ENCODE results near the gene CARD10.
A peak's percentile ranks its signal among the peaks of the same experiment; 100 is the strongest.
"Not testable (repeated sequence)": the region's sequence is repeated elsewhere in the genome, so short reads cannot be mapped to it uniquely, and the experiment has no call there.

The CARD10 gene

GRCh38 chr22:37552524-37553163 lies 33.4 kb upstream of the CARD10 start:
- no peak for DNase-seq

- no peak for DNase-seq
Observed at GRCh38 chr22:37551981-37552380, 32.8 kb upstream of the CARD10 start.

GRCh38 chr22:37550921-37551320 lies 31.7 kb upstream of the CARD10 start:
- not testable (repeated sequence) for DNase-seq

GRCh38 chr22:37549704-37550059 lies 30.5 kb upstream of the CARD10 start:
- DNase-seq = no peak

GRCh38 chr22:37547251-37547741 lies 28.1 kb upstream of the CARD10 start:
- no peak for DNase-seq

- no peak for DNase-seq
Observed at GRCh38 chr22:37546437-37547250, 27.4 kb upstream of the CARD10 start.

- DNase-seq = no peak
Observed at GRCh38 chr22:37545703-37546436, 26.7 kb upstream of the CARD10 start.

- peak; percentile 4 for DNase-seq
Observed at GRCh38 chr22:37544955-37545702, 25.9 kb upstream of the CARD10 start.

- no peak for DNase-seq
Observed at GRCh38 chr22:37542959-37543358, 23.7 kb upstream of the CARD10 start.

GRCh38 chr22:37542416-37542815 lies 23.2 kb upstream of the CARD10 start:
- DNase-seq = not testable (repeated sequence)

- not testable (repeated sequence) for DNase-seq
Observed at GRCh38 chr22:37539790-37540189, 20.6 kb upstream of the CARD10 start.

- DNase-seq = peak; percentile 53
Observed at GRCh38 chr22:37538590-37539357, 19.6 kb upstream of the CARD10 start.

- no peak for DNase-seq
Observed at GRCh38 chr22:37535159-37535558, 15.9 kb upstream of the CARD10 start.

GRCh38 chr22:37534445-37534844 lies 15.2 kb upstream of the CARD10 start:
- DNase-seq = no peak

GRCh38 chr22:37533995-37534394 lies 14.8 kb upstream of the CARD10 start:
- peak; percentile 37 for DNase-seq

GRCh38 chr22:37529652-37530345 lies 10.6 kb upstream of the CARD10 start:
- DNase-seq = peak; percentile 50

GRCh38 chr22:37527952-37528351 lies 8.7 kb upstream of the CARD10 start:
- DNase-seq = not testable (repeated sequence)

GRCh38 chr22:37527081-37527752 lies 8.0 kb upstream of the CARD10 start:
- DNase-seq = not testable (repeated sequence)

- DNase-seq = no peak
Observed at GRCh38 chr22:37526376-37526775, 7.2 kb upstream of the CARD10 start.

- DNase-seq = no peak
Observed at GRCh38 chr22:37525746-37526350, 6.6 kb upstream of the CARD10 start.

All from NCI-H2029 (cell line).